ENCODE measurements around the gene PRKACA.
A peak's percentile ranks its signal among the peaks of the same experiment; 100 is the strongest.
"Not testable (repeated sequence)": the region's sequence is repeated elsewhere in the genome, so short reads cannot be mapped to it uniquely, and the experiment has no call there.

The PRKACA gene

DNA sequence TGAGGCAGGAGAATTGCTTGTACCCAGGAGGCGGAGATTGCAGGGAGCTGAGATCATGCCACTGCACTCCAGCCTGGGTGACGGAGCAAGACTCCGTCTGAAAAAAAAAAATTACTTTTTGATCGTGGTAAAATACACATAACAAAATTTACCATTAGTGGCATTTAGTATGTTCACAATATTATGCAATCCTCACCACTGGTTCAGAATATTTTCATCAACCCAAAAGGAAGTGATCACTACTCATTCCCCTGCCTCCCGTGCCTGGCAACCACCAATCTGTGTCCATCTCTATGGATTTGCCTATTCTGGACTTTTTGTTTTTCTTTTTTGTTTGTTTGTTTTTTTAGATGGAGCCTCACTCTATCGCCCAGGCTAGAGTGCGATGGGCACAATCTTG, 54.5 kb downstream of the PRKACA start:
- DNase-seq, result no peak

DNA sequence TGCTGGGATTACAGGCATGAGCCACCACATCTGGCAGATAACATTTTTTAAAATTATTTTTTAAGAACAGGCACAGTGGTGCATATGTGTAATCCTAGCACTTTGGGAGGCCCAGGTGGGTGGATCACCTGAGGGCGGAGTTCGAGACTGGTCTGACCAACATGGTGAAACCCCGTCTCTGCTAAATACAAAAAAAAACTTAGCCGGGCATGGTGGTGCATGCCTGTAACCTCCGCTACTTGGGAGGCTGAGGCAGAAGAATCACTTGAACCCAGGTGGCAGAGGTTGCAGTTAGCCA, 55.1 kb downstream of the PRKACA start:
- DNase-seq, result no peak

DNA sequence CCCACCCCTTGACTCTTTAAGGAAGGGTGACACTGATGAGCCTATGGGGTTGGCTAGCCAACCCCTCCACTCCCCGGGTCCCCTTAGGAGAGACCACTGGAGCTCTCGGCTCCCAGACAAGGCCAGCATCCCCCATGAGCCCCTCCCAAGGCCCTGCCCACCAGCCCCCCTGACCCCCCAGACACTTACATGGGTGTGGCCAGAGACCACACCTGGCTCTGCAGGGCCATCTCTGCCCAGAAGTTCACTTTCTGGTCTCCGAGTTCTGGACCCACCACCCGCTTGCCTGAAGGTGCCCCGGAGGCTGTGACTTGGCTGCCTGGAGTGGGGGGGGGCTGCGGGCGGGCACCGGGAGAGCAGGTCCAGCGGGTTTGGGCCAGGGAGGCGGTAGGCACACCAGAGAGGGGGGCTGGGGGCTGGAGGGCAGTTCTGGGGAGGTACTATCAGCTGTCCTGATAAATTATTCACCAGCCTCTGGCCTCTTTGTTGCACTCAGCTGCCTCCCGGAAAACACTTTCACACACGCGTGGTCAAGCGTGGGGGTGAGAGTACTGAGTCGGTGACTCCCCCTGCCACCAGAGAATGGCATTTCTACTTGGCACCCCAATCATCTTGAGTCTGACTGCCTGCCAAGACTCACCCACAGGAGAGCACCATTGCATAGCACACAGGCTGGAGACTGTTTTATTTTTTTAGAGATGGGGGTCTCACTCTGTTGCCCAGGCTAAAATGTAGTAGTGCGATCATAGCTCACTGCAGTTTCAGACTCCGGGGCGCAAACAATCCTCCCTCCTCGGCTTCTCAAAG, 55.6 kb downstream of the PRKACA start, which contains the start of gene PALM3:
TSS of gene PALM3 (minus strand) at position 326 of the 807 bp plus-strand sequence. CDS start at position 230, 96 bp downstream.
- no peak for DNase-seq

DNA sequence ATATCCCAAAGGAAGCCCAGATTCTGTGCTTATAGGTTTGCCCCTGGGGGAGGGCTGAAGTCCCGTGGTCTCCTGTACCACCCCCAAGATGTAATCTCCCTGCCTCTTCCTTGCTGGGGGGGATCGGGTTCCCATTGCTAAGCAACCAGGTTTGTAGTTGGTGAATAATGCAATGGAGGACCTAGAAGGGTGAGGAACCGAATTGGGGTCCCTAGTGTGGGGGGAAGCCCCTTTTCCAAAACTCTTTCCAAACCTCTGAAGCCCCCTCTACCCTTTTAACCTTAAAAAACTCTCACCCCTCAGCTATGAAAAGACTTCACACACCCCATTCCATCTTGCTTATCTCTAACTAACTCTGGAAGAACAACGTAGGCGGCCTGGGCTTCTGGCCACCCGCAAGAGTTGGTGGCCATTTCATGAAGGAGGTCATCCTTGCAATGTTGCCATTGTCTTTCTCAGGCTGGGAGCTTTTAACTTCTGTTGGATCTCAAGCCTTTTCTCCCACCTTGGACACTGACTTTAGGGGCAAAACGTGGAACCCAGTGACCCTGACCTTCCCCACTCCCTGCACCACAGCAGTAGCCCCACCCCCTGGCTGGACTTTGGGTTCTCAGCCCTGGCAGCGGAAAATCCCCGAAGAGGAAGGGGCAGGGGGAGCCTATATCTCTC, 56.3 kb downstream of the PRKACA start:
- no peak for DNase-seq

DNA sequence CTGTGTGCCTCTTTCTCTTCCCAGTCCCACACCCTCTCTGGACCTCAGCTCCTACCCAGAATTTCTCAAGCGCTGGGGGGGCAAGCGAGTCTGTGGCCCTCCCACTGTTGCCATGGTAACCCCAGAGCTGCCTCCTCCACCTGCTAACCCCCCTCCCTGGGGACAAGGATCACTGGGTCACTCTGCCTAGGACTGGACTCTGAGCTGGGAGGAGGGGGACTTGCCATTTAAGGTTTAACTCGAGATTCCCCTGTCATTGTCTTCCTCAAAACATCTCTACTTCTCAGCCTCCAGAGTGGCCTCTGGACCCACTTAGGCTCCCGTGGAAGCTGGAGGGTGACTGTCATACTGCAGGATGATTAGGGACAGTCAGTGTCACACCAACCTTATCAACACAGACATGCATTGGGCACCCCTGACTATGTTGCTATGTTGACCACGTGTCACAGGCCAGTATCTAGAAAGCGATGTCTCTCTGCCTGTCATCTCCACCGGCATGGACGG, 57.9 kb downstream of the PRKACA start:
- no peak for DNase-seq

DNA sequence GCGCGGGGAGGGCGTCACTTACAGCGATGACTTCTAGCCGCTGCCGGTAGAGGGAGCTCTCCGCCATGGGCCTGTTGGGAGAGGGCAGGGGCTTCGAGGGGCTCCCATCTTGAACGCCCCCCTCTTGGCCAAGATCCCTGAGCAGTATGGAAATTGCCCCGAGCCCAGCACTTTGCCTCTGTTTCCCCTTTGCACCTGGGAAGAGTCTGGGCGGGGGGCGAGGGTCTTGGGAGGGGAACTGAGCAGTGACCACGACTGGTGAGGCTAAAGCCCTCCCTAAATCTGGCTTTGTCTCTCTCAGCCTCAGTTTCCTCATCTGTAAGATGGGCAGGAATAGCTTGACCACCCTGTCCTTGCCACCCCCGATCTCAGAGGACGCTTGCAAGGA, 58.5 kb downstream of the PRKACA start:
- peak; percentile 31 for DNase-seq

DNA sequence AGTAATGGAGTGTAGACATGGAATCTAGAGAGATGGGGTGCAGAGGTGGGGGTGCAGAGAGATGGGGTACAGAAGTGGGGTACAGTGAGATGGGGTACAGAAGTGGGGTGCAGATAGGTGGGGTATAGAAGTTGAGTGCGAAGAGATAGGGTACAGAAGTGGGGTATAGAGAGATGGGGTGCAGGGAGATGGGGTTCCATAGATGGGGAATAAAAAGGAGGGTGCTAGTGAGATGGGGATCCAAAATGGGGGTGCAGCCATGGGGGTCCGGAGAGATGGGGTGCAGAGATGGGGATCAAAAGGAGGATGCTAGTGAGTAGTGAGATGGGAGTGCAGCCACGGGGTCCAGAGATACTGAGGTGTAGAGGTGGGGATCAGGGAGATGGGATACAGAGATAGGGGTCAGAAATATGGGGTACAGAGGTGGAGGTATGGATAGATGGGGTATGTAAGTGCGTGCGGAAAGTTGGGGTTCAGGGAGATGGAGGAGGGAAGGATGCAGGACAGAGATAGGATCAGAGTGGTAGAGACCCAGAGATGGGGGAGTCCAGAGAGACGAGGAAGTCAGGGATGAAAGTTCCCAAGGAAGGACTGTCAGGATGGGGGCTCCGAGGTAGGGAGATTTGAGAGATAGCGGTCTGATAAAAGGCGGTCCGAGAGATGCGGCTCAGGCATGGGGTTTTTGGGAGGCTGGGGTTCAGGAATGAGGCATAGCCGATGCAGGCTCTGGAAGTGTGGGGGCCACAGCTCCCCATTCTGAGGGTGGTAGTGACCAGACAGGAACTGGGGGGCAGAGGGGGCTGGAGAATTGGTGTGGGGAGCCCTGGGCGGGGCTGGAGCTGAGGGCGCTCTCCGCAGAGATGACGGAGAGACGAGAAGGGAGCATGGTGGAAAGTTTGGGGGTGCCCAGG, 59.1 kb downstream of the PRKACA start:
- DNase-seq, result no peak

DNA sequence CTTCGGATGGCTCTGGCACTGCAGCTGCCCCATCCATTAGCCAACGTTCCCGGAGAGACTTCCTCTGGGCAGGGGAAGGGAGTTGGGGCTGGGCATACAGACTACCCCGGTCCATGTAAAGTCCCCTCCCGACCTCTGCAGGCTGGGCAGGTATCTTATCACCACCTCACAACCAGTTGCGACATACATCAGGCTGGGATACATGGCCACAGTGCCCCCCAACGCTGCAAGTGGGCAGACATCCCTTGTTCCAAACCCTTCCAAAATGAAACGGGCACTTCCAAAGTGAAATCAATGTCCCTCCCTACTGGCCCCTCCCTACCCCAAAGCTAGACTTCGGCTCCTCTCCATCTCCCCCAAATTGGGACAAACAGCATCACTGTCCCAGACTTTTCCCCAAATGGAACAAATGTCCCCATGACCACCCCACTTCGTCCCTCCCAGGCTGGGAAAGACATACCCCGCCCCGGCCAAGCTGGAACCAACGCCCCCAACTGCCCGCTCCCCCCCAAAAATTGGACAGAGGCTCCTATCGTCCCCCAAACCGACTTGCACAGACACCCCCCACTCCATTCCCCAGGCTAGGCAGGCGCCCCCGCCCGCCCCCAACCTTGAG, 60.7 kb downstream of the PRKACA start:
- no peak for DNase-seq

DNA sequence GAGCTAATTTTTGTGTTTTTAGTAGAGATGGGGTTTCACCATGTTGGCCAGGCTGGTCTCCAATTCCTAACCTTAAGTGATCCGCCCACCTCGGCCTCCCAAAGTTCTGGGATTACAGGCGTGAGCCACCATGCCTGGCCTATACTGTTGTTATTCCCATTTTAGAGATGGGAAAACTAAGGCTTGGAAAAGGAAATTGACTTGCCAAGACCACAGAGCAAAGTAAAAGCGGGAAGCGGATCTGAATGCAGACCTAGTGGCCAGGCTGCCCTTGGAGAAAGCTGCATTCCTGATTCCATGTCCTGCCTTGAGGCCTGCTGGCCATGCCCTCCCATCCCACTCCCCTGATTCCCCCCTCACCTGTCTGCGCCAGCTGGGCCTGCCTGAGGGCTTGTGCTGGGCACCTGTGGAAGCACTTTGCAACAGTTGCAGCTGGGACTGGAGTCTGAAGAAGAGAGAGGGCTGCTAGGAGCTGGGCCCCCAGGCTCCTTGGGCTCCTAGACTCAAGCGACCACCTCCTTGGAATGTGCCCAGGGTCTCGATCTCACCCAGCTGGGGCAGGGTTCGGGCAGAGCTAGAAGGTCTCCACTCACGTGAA, 61.4 kb downstream of the PRKACA start:
- DNase-seq, result no peak

DNA sequence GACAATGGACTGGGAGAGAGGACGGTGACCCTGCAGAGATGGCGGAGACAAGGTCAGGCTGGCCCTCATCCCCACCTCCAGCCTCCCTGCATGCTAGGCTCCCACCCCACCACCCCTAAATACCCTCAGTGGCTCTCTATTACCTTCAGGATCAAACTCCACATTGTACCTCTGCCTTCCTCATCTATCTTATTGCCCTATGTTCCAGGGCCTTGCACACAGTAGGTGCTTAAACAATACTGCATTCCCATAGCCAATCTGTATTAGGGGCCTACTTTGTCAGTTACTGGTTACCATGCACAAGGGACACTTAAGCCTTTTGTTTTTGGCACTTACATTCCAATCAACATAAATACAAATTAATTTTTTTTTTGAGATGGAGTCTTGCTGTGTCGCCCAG, 62.2 kb downstream of the PRKACA start:
- no peak for DNase-seq

DNA sequence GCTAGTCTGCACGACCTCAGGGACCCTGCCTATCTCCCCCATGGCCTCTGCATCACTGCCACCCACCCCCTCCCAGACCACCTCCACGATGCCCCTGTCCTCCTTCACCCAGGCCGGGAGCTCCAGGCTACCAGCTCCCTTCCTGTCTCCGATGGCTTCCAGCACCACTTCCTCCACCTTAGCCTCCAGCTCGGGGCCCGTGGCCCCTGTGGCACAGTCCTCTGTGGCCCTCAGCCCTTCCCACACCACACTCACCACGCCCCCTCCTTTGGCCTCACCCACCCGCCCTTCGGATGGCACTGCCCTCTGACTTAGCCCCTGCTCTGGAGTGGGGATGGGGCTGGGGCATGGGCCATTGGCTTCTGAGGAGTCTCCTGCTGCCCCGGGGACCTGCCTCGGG, 62.8 kb downstream of the PRKACA start:
- DNase-seq, result no peak

DNA sequence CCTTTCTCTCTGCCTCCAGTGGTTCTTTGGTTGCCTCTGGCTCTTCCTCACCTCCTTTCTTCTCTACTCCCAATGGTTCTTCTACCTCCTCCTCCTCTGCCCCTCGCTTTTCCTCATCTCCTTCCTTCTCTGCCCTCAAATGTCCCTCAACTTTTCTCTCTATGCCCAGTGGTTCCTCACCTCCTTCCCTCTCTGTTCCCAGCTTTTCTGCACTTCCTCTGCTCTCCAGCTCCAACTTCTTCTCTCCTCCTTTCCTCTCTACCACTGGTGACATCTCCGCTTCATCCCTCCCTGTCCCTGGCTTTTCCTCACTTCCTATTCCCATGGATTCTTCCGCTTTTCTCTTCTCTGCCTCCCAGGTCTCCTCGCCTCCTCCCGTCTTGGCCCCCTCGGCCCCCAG, 63.5 kb downstream of the PRKACA start:
- DNase-seq, result no peak

DNA sequence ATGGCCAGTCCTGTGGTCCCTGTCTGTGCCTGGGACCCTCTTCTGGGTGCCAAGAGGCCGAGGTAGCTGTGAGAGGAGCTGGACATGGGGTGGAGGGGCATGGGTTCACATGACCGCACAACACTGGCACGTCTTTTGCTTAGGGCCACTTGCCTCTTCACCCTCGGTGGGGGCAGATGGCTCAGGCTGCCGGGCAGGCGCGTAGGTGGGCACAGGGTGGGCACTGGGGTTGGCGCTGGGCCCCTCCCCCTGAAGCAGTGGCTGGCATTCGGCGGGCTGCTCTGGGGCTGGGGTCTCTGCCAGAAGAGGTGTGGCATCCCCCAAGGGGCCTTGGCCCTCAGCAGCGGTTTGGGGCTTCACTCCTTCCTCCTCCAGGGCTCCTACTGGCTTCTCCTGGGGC, 64.1 kb downstream of the PRKACA start:
- DNase-seq, result no peak

DNA sequence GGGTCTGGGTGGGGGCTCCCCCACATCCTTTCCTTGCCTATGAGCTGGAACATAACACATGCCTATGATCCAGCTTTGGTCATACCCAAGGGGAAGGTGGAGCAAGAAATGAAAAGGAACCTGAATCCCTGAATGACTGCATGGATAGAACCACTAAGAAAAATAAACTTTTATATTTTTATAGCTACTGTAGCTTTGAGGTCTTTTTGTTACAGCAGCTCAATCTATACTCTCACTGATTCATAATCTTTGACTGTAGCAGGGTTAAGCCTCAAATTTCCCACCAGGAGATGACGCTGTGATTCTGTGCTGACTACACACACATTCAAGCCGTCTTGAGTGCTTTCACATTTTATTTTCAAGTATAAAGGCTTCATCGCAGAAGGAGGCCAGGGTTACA, 64.5 kb downstream of the PRKACA start:
- DNase-seq, result no peak

DNA sequence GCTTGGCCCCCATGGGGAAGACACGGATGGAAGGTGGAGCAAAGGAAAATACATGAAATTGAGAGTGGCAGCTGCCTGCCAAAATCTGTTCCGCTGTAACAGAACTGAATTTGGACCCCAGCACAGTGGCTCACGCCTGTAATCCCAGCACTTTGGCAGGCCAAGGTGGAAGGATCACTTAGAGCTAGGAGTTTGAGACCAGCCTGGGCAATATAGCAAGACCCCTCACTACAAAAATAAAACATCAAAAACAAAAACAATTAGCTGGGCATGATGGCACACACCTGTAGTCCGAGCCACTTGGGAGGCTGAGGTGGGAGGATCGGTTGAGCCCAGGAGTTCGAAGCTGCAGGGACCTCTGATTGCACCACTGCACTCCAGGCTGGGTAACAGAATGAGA, 65.1 kb downstream of the PRKACA start:
- DNase-seq, result no peak

DNA sequence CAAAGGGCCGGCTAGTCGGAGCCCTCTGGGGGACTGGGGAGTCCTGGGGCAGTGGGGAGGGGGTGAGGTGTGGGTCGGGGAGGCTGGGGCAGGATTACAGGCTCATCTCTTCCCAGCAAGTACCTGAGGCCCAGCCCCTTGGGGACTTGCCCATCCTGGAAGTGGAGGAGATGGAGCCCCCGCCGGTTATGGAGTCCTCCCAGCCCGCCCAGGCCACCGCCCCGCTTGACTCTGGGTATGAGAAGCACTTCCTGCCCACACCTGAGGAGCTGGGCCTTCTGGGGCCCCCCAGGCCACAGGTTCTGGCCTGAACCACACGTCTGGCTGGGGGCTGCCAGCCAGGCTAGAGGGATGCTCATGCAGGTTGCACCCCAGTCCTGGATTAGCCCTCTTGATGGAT, 65.6 kb downstream of the PRKACA start:
- no peak for DNase-seq

DNA sequence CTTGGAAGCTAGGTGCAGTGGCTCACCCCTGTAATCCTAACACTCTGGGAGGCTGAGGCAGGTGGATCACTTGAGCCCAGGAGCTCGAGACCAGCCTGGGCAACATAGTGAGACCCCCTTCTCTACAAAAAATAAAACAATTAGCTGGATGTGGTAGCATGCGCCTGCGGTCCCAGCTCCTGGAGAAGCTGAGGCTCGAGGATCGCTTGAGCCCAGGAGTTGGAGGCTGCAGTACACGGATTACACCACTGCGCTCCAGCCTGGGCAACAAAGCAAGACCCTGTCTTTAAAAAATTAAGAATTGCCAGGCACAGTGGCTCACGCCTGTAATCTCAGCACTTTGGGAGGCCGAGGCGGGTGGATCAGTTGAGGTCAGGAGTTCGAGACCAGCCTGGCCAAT, 66.6 kb downstream of the PRKACA start:
- DNase-seq, result not testable (repeated sequence)

DNA sequence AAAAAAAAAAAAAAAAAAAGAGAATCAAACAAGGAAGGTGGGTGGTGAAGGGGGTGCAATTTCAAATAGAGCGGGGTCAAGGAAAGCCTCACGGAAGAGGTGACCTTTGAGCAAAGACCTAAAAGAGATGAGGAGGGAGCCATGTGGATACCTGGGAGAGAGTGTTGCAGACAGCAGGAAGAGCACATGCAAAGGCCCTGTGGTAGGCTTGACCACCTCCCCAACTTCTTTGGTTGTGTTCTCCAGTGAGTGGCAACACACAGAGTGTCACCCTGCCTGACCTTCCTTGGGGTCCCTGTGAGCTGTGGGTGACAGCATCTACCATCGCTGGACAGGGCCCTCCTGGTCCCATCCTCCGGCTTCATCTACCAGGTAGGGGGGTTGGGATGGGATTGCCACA, 67.0 kb downstream of the PRKACA start:
- no peak for DNase-seq

DNA sequence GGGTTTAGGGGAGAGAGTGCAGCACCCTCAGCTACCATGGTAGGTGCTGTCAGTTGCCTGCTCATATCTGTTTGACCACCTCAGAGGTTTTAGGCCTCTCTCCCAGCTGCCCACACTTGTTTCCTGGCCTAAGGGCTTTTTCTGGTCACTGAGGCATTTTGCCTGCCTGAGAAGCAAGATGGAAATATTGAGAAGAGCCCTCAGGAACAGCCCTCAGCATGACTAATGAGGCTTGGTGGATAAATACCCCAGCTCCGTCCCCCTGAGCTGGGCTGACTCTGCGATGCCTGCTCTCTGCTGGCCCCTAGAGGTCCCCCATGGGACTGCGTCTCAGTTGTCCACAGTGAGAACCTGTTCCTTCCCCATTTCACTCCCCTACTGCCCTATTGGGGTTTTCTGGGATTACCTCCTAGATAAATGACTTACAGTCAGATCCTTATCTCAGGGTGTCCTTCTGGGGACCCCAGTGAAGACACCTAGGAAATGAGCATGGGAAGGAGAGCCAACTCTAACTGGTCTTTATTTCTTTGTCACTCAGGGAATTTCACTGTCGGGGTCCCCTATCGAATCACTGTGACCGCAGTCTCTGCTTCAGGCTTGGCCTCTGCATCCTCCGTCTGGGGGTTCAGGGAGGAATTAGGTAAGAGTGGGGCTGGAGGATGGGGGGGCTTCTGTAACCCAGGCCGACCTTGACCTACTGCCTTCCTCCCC, 69.0 kb downstream of the PRKACA start:
- DNase-seq, result peak; percentile 69

DNA sequence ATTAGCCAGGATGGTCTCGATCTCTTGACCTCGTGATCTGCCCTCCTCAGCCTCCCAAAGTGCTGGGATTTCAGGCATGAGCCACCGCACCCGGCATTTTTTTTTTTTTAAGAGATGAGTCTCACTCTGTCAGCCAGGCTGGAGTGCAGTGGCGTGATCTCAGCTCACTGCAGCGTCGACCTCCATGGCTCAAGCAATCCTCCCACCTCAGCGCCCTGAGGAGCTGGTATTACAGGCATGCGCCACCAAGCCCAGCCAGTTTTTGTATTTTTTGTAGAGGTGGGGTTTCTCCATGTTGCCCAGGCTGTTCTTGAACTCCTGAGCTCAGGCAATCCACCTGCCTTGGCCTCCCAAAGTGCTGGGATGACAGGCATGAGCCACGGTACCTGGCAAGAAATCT, 69.7 kb downstream of the PRKACA start:
- DNase-seq, result not testable (repeated sequence)

DNA sequence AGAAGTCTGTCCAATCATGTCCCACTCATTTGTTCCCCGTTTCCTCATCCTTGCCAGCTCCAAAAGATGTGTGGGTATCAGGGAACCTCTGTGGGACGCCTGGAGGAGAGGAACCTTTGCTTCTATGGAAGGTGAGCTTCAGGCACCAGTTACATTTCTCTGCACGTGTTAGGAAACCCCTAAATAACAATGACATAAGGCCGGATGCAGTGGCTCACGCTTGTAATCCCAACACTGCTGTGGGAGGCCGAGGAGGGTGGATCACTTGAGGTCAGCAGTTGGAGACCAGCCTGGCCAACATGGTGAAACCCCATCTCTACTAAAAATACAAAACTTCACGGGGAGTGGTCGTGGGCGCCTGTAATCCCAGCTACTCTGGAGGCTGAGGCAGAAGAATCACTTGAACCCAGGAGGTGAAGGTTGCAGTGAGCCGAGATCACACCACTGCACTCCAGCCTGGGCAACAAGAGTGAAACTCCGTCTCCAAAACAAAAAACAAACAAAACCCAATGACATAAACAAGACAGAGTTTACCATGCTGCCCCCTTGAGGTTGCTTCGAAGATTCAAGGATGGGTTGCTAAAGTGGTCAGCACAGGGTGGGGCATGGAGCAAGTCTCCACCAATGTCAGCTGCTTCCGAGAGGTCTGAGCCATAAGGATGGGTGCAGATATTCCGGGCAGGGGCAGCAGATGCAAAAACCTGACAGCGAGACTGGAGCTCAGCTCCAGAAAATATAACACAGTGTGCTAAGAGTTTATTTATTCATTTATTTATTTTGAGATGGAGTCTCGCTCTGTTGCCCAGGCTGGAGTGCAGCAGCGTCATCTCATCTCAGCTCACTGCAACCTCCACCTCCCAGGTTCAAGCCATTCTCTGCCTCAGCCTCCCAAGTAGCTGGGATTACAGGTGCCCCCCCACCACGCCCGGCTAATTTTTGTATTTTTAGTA, 74.6 kb downstream of the PRKACA start:
- DNase-seq, result peak; percentile 63

All from CD4-positive, alpha-beta T cell treated with Interferon gamma for 1 hour (primary cell).